ENCODE data around the gene DDX52. TPM values are rescaled to one million over a fixed set of nuclear protein-coding genes. Genes with fewer than 3 reads are reported as not detected.

Gene DDX52
- total RNA-seq, 2 donors from 2014 or later = 24.4 to 37.8 TPM

GRCh38 chr17:37671028-37671823 is 28.0 kb upstream of the DDX52 start:
- no peak overlapping the region for H3K27ac Mint-ChIP-seq

DNA sequence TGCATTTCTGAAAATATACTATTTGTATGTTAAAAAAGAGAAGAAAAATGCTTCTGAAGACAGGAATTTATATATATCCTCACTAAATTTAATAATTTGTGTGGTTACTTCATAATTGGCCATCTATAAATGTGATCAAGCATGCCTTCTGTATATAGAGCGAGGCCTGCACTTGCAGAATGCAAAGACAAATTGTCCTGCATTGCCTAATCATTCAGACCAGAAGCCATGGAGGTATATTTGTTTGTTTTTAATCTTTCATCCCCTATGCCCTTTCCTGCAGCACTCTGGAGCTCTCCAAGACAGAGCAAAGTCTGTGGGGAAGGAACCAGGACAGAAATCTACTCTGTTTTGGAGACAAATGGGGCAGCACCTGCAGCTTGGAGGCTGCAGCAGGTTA is 23.8 kb upstream of the DDX52 start:
- no peak for ATAC-seq (replicated peaks)
- H3K27ac Mint-ChIP-seq = no peak overlapping the region
- H3K4me3 Mint-ChIP-seq = no peak overlapping the region
- H3K9me3 Mint-ChIP-seq = no peaks in the 10 kb centered on the region
- no peaks in the 10 kb centered on the region for H3K4me1 Mint-ChIP-seq
- no peaks in the 10 kb centered on the region for H3K36me3 Mint-ChIP-seq (ENCODE audit: low read depth)
- no peaks in the 10 kb centered on the region for H3K27me3 Mint-ChIP-seq

More at GRCh38 chr17:37671028-37671823, 28.0 kb upstream of the DDX52 start:
- ATAC-seq (replicated peaks) = no peak
- Mint-ChIP-seq H3K4me3 (no peak overlapping the region), H3K36me3 (ENCODE audit: low read depth) (no peaks in the 10 kb centered on the region), H3K27me3 (peaks cover 4% of the 10 kb centered on the region), H3K9me3 (no peaks in the 10 kb centered on the region), H3K4me1 (no peaks in the 10 kb centered on the region)

GRCh38 chr17:37664214-37664613 is 21.0 kb upstream of the DDX52 start:
- Mint-ChIP-seq H3K4me1 (no peaks in the 10 kb centered on the region), H3K4me3 (no peak overlapping the region), H3K9me3 (no peaks in the 10 kb centered on the region), H3K27ac (no peak overlapping the region), H3K36me3 (ENCODE audit: low read depth) (no peaks in the 10 kb centered on the region), H3K27me3 (no peaks in the 10 kb centered on the region)
- ATAC-seq (replicated peaks) = no peak

DNA sequence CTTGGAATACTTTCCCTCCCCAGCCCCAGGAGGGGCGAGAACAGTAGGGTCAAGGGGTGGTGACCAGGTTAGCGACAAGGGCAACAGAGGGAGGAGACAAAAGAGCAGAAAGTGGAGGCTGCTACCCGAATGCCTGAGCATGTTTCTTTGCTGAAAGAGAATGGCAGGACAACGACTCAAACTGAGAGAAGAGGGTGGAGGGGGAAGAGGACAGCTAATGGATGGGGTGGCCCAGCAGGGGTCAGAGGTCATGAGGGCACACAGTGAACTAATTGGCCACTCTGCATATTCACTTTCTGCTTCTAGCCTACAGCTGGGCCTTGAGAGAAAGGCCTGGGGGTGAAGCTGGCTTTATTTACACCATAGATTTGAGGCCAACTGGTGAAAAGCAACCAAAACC is 19.1 kb upstream of the DDX52 start:
- no peak for ATAC-seq (replicated peaks)
- Mint-ChIP-seq H3K4me1 (no peaks in the 10 kb centered on the region), H3K27me3 (no peaks in the 10 kb centered on the region), H3K36me3 (ENCODE audit: low read depth) (no peaks in the 10 kb centered on the region), H3K9me3 (no peaks in the 10 kb centered on the region), H3K4me3 (no peak overlapping the region), H3K27ac (no peak overlapping the region)

DNA sequence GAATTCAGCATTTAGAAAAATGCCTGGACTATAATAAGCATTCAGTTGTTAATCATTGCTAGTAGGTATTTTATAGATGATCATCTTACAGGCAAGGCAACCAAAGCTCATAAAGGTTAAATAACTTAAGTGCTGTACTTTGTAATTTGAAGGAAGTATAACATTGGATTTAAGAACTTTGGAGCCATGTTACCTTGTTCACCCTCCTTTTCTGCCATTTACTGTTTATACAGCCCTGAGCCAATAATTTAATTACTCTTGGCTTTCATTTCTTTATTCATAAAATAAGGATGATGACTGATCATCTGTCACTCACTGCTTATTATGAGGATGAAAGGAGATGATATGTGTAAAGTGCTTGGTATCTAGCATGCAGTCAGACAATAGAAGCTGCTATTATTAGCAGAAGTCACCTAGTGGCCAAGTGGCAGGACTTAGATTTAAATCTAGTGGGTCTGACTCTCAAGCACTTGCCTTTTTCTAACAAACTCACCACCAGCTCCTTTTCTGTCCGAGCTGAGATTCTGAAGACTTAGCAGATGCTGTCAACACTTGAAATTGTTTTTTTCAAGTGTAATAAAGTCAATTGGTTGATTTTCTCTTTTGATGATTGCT is 18.3 kb upstream of the DDX52 start:
- Mint-ChIP-seq H3K9me3 (no peaks in the 10 kb centered on the region), H3K4me1 (no peaks in the 10 kb centered on the region), H3K27ac (no peak overlapping the region), H3K27me3 (no peaks in the 10 kb centered on the region), H3K36me3 (ENCODE audit: low read depth) (no peaks in the 10 kb centered on the region), H3K4me3 (no peak overlapping the region)
- ATAC-seq (replicated peaks) = no peak

DNA sequence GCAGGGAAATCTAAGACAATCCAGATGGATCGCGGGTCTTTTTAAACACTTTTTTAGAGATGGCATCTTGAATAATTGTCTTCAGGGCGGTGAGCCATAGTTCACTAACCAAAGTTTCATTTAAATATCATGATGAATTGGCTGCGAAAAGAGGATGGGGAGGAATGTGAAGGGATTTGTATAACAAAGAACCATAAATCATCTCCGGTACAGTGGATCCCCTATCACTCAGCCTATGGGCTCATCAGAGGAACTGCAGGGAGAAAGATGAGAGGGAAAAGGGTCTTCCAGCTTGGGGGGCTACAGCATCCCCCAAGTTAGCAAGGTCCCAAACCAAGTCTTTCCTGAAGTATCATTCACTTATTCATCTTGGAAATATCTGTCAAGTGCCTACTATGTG is 16.7 kb upstream of the DDX52 start:
- Mint-ChIP-seq H3K27me3 (no peaks in the 10 kb centered on the region), H3K4me1 (no peaks in the 10 kb centered on the region), H3K4me3 (no peak overlapping the region), H3K9me3 (no peaks in the 10 kb centered on the region), H3K36me3 (ENCODE audit: low read depth) (no peaks in the 10 kb centered on the region), H3K27ac (no peak overlapping the region)
- no peak for ATAC-seq (replicated peaks)

DNA sequence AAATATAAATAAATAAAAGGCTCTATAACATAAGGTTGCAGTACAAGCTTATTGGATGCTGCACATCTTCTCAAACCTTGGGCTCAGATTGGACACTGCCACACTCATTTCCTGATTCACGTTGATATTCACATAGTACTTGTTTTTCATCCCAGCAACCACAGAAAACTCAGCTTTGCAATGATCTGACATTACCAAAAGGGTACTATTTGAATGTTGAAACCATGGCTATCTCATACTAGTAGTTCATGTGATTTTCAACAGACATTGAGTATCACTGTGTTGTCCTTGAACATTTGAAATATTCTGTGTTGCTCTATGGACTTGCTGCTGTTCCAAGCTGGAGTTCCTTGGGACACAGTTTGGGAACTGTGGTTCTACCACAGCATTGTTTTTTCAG is 14.0 kb upstream of the DDX52 start:
- Mint-ChIP-seq H3K9me3 (no peaks in the 10 kb centered on the region), H3K4me3 (no peak overlapping the region), H3K36me3 (ENCODE audit: low read depth) (no peaks in the 10 kb centered on the region), H3K27me3 (peaks cover 5% of the 10 kb centered on the region), H3K27ac (no peak overlapping the region), H3K4me1 (no peaks in the 10 kb centered on the region)
- peak; percentile 32 for ATAC-seq (replicated peaks)

GRCh38 chr17:37651849-37652248 is 8.6 kb upstream of the DDX52 start:
- Mint-ChIP-seq H3K27me3 (peaks cover 34% of the 10 kb centered on the region), H3K27ac (no peak overlapping the region), H3K9me3 (no peaks in the 10 kb centered on the region), H3K4me3 (no peak overlapping the region), H3K36me3 (ENCODE audit: low read depth) (no peaks in the 10 kb centered on the region), H3K4me1 (no peaks in the 10 kb centered on the region)
- ATAC-seq (replicated peaks) = no peak

GRCh38 chr17:37650419-37651003 is 7.3 kb upstream of the DDX52 start:
- H3K4me1 Mint-ChIP-seq = no peaks in the 10 kb centered on the region
- peaks cover 42% of the 10 kb centered on the region for H3K27me3 Mint-ChIP-seq
- no peak for ATAC-seq (replicated peaks)
- H3K4me3 Mint-ChIP-seq = no peak overlapping the region
- no peaks in the 10 kb centered on the region for H3K36me3 Mint-ChIP-seq (ENCODE audit: low read depth)
- no peak overlapping the region for H3K27ac Mint-ChIP-seq
- no peaks in the 10 kb centered on the region for H3K9me3 Mint-ChIP-seq

- H3K36me3 Mint-ChIP-seq (ENCODE audit: low read depth) = no peaks in the 10 kb centered on the region
- no peak overlapping the region for H3K4me3 Mint-ChIP-seq
- ATAC-seq (replicated peaks) = no peak
- H3K27me3 Mint-ChIP-seq = peaks cover 50% of the 10 kb centered on the region
- no peaks in the 10 kb centered on the region for H3K4me1 Mint-ChIP-seq
- no peaks in the 10 kb centered on the region for H3K9me3 Mint-ChIP-seq
- H3K27ac Mint-ChIP-seq = no peak overlapping the region
Measured at GRCh38 chr17:37648555-37648954, 5.3 kb upstream of the DDX52 start.

- no peak overlapping the region for H3K27ac Mint-ChIP-seq
- no peaks in the 10 kb centered on the region for H3K9me3 Mint-ChIP-seq
- no peak overlapping the region for H3K4me3 Mint-ChIP-seq
- no peaks in the 10 kb centered on the region for H3K4me1 Mint-ChIP-seq
- ATAC-seq (replicated peaks) = no peak
- peaks cover 46% of the 10 kb centered on the region for H3K27me3 Mint-ChIP-seq
- no peaks in the 10 kb centered on the region for H3K36me3 Mint-ChIP-seq (ENCODE audit: low read depth)
Measured at GRCh38 chr17:37647856-37648255, 4.6 kb upstream of the DDX52 start.

DNA sequence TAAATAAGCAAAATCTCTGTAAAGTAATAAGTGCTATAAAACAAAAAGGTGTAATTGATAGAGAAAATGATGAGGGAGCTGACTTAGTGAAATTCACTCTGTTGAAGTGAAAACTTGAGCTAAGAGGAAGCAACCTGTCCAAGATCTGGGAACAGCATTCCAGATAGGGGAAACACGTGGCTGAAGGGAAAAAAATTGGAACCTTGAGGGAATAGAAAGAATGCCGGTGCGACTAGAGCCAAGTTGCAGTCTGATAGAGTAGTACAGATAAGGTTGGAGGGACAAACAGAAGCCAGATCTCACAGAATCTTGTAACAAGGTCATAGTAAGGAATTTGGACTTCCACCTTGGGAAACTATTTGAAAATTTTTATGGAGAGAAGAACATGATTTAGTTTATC is 623 bp upstream of the DDX52 start:
- H3K4me3 Mint-ChIP-seq = peak overlapping the region; percentile 97
- H3K27ac Mint-ChIP-seq = peak overlapping the region; percentile 96
- ATAC-seq (replicated peaks) = no peak
- H3K4me1 Mint-ChIP-seq = peaks cover 19% of the 10 kb centered on the region
- no peaks in the 10 kb centered on the region for H3K9me3 Mint-ChIP-seq
- peaks cover 31% of the 10 kb centered on the region for H3K27me3 Mint-ChIP-seq
- H3K36me3 Mint-ChIP-seq (ENCODE audit: low read depth) = peaks cover 36% of the 10 kb centered on the region

- Mint-ChIP-seq H3K9me3 (no peaks in the 10 kb centered on the region), H3K27me3 (peaks cover 19% of the 10 kb centered on the region), H3K4me3 (peak overlapping the region; percentile 97), H3K36me3 (ENCODE audit: low read depth) (peaks cover 48% of the 10 kb centered on the region), H3K4me1 (peaks cover 19% of the 10 kb centered on the region), H3K27ac (peak overlapping the region; percentile 96)
- ATAC-seq (replicated peaks) = peak; percentile 45
Measured at GRCh38 chr17:37642681-37643080, 565 bp downstream of the DDX52 start.

- peaks cover 19% of the 10 kb centered on the region for H3K4me1 Mint-ChIP-seq
- peak overlapping the region; percentile 7 for H3K27ac Mint-ChIP-seq
- H3K4me3 Mint-ChIP-seq = peak overlapping the region; percentile 19
- peaks cover 75% of the 10 kb centered on the region for H3K36me3 Mint-ChIP-seq (ENCODE audit: low read depth)
- H3K27me3 Mint-ChIP-seq = peaks cover 8% of the 10 kb centered on the region
- no peak for ATAC-seq (replicated peaks)
- H3K9me3 Mint-ChIP-seq = no peaks in the 10 kb centered on the region
Measured at GRCh38 chr17:37640015-37640414, 3.2 kb downstream of the DDX52 start.

DNA sequence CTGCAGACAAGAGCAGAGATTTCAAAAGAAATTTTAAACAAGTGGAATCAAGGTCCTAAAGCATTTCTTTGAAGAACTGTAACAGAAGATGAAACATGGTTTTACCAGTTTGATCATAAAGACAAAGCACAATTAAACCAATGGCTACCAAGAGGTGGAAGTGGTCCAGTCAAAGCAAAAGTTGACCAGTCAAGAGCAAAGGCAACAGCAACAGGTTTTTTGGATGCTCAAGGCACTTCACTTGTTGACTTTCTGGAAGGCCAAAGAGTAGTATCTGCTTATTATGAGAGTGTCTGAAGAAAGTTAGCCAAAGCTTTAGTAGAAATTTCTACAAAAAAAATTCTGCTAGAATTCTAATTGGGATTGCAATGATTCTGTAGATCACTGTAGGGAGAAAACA is 5.3 kb downstream of the DDX52 start:
- peaks cover 96% of the 10 kb centered on the region for H3K36me3 Mint-ChIP-seq (ENCODE audit: low read depth)
- no peak overlapping the region for H3K4me3 Mint-ChIP-seq

More for the DNA sequence above, 5.3 kb downstream of the DDX52 start:
- no peak overlapping the region for H3K27ac Mint-ChIP-seq
- no peak for ATAC-seq (replicated peaks)
- no peaks in the 10 kb centered on the region for H3K9me3 Mint-ChIP-seq
- no peaks in the 10 kb centered on the region for H3K27me3 Mint-ChIP-seq
- peaks cover 19% of the 10 kb centered on the region for H3K4me1 Mint-ChIP-seq
